ENCODE data around the gene UVSSA.

DNA sequence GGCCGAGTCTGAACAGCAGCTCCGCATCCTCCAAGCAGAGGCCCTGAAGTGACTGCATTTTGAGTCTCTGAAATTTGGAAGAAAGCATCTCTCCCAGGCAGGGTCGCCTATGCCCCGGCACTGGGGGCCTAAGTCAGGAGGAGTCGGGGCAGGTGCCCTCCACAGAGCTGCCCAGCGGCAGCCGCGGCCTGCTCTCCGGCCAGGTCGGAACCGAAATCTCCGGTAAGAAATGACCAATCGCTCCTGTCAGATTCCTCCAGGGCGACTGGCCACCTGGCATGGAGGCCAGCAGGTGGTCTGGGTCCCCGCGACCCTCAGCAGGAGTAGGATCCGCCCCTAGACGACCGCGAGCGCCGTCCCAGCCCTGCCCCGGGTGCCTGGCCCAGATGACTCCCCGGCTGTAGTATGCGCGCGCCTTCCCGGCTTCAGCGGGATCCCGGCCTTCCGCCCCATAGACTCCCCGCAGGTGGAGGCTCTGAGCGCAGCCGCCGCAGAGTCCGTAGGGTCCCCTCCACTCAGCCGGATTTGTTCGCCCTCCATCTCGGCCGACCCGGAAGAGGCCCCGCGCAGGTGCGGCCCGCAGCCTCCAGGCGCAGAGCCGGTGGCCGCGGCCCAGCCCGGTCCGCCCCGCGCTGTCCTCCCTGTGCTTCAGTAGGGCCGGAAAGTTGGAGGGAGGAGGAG lies 57.7 kb downstream of the UVSSA start:
- TF ChIP-seq, protein P1, sequence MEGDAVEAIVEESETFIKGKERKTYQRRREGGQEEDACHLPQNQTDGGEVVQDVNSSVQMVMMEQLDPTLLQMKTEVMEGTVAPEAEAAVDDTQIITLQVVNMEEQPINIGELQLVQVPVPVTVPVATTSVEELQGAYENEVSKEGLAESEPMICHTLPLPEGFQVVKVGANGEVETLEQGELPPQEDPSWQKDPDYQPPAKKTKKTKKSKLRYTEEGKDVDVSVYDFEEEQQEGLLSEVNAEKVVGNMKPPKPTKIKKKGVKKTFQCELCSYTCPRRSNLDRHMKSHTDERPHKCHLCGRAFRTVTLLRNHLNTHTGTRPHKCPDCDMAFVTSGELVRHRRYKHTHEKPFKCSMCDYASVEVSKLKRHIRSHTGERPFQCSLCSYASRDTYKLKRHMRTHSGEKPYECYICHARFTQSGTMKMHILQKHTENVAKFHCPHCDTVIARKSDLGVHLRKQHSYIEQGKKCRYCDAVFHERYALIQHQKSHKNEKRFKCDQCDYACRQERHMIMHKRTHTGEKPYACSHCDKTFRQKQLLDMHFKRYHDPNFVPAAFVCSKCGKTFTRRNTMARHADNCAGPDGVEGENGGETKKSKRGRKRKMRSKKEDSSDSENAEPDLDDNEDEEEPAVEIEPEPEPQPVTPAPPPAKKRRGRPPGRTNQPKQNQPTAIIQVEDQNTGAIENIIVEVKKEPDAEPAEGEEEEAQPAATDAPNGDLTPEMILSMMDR (IDR thresholded peaks at IDR 0.05; ENCODE audit: low read depth, low read length), result no peak
- no peak for TF ChIP-seq EZH2phosphoT487 (IDR thresholded peaks at IDR 0.05; ENCODE audit: low read depth)
